A673 (cell line): ENCODE results near the gene FOS.

Experiments
- CTCF ChIP-seq: fragments of 300-800, 200-600 bp; sonication (generic); conservative IDR thresholded peaks from 2 replicates; pipeline ENCODE4 v1.5.1; 2017; ENCODE audit warnings: low read depth, mild to moderate bottlenecking, antibody characterized with exemption, low read length, moderate library complexity, mixed read lengths
- EZH2 ChIP-seq: fragments of 200-600 bp; sonication (generic); IDR thresholded peaks from 2 replicates; pipeline ENCODE4 v1.6.1; 2017; ENCODE audit warnings: borderline replicate concordance, low read depth, mild to moderate bottlenecking, mixed read lengths, antibody characterized with exemption, low read length; ENCODE audit not compliant: poor library complexity, severe bottlenecking

GRCh38 chr14:75318353-75318752, 39.7 kb downstream of the FOS start:
- TF ChIP-seq CTCF (no peak), EZH2 (no peak)
